Mesothelial cell of epicardium (in vitro differentiated cells): Measurements from ENCODE around the gene PTX4. TPM values are rescaled to one million over a fixed set of nuclear protein-coding genes. Genes with fewer than 3 reads are reported as not detected.

Experiments
- DNase-seq, 2 experiments: peaks; one replicate each; pipeline ENCODE4 v3.0.0; 2021; ENCODE audit warnings: low spot score in 2 of 2; ENCODE audit not compliant: unreplicated experiment in 2 of 2
- H3K27ac Mint-ChIP-seq: 2 replicates; pipeline ENCODE4 v1.8.0; 2021; ENCODE audit warnings: mixed read lengths
- H3K27me3 Mint-ChIP-seq: 2 replicates; pipeline ENCODE4 v1.8.0; 2021; ENCODE audit warnings: low read depth, mixed read lengths
- H3K36me3 Mint-ChIP-seq: 2 replicates; pipeline ENCODE4 v1.8.0; 2021; ENCODE audit warnings: mixed read lengths
- H3K4me1 Mint-ChIP-seq: 2 replicates; pipeline ENCODE4 v1.8.0; 2021; ENCODE audit warnings: mixed read lengths
- H3K4me3 Mint-ChIP-seq: 2 replicates; pipeline ENCODE4 v1.8.0; 2021; ENCODE audit warnings: mild to moderate bottlenecking, moderate library complexity, mixed read lengths
- H3K9me3 Mint-ChIP-seq: 2 replicates; pipeline ENCODE4 v1.8.0; 2021; ENCODE audit warnings: mixed read lengths
- CTCF ChIP-seq: fragments of 200-600 bp; sonication (generic); IDR thresholded peaks from one replicate; pipeline ENCODE4 v1.5.0; 2021; ENCODE audit warnings: antibody characterized with exemption; ENCODE audit not compliant: unreplicated experiment
- total RNA-seq: library from RNA; stranded (reverse); gene quantifications from 3 replicates; pipeline ENCODE4 v1.2.1, GENCODE V29; 2021

PTX4 gene
- total RNA-seq, 1 donor from 2014 or later: not detected

- TF ChIP-seq CTCF: no peak
- peaks cover 3% of the 10 kb centered on the region for H3K4me1 Mint-ChIP-seq
- H3K27me3 Mint-ChIP-seq: no peaks in the 10 kb centered on the region
- H3K9me3 Mint-ChIP-seq: no peaks in the 10 kb centered on the region
- H3K4me3 Mint-ChIP-seq: no peak overlapping the region
- no peak overlapping the region for H3K27ac Mint-ChIP-seq
- H3K36me3 Mint-ChIP-seq: no peaks in the 10 kb centered on the region
- DNase-seq: no peak
Observed at GRCh38 chr16:1466054-1466453, 22.7 kb downstream of the PTX4 start.

GRCh38 chr16:1465567-1465915 lies 23.2 kb downstream of the PTX4 start:
- Mint-ChIP-seq H3K4me1 (peaks cover 3% of the 10 kb centered on the region), H3K27ac (no peak overlapping the region), H3K27me3 (no peaks in the 10 kb centered on the region), H3K36me3 (no peaks in the 10 kb centered on the region), H3K9me3 (no peaks in the 10 kb centered on the region), H3K4me3 (no peak overlapping the region)
- peak in 1 of 2 experiments; percentile 13 for DNase-seq
- TF ChIP-seq CTCF: no peak

- no peak overlapping the region for H3K27ac Mint-ChIP-seq
- no peak overlapping the region for H3K4me3 Mint-ChIP-seq
- no peaks in the 10 kb centered on the region for H3K27me3 Mint-ChIP-seq
- peaks cover 3% of the 10 kb centered on the region for H3K4me1 Mint-ChIP-seq
- H3K9me3 Mint-ChIP-seq: no peaks in the 10 kb centered on the region
- TF ChIP-seq CTCF: no peak
- H3K36me3 Mint-ChIP-seq: no peaks in the 10 kb centered on the region
- no peak for DNase-seq
Observed at GRCh38 chr16:1464894-1465566, 23.7 kb downstream of the PTX4 start.

- no peaks in the 10 kb centered on the region for H3K27me3 Mint-ChIP-seq
- no peak overlapping the region for H3K27ac Mint-ChIP-seq
- H3K4me1 Mint-ChIP-seq: peaks cover 3% of the 10 kb centered on the region
- no peak overlapping the region for H3K4me3 Mint-ChIP-seq
- no peaks in the 10 kb centered on the region for H3K36me3 Mint-ChIP-seq
- no peak for TF ChIP-seq CTCF
- DNase-seq: peak in 1 of 2 experiments; percentile 20
- H3K9me3 Mint-ChIP-seq: no peaks in the 10 kb centered on the region
Observed at GRCh38 chr16:1464196-1464893, 24.4 kb downstream of the PTX4 start.

GRCh38 chr16:1461146-1461545 lies 27.6 kb downstream of the PTX4 start:
- Mint-ChIP-seq H3K4me1 (peaks cover 3% of the 10 kb centered on the region), H3K9me3 (no peaks in the 10 kb centered on the region), H3K27me3 (no peaks in the 10 kb centered on the region), H3K36me3 (peaks cover 2% of the 10 kb centered on the region), H3K4me3 (no peak overlapping the region), H3K27ac (peak overlapping the region; percentile 76)
- peak in 1 of 2 experiments; percentile 18 for DNase-seq
- no peak for TF ChIP-seq CTCF
